ENCODE measurements around the gene SLC13A3.

The SLC13A3 gene

DNA sequence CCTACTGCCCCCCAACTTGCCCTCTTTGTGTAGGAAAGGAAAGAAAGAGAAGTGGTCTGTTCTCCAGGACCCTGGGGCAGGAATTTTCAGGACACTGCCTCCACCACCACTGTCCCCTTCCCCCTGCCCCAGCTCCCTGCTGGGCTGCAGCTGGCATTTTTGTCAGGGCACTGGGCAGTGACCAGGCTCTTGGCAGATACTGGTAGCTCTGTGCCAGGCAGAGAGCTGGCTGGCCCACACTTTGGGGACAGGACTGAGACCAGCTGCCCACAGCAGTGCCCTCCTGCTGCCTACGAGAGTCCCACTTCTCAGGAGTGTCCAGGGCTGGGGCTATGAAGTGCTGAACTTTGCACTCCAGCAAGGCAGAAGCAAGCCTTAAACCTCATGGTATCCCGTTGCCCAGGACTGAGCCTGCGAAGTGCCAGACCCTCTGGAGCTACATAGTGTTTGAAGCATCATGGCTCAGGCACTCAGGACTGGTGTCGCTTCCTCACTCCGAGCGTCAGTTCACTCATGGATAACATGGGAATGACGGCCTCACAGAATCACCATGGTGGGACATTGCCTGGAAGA, 19.3 kb downstream of the SLC13A3 start:
- DNase-seq = no peak

DNA sequence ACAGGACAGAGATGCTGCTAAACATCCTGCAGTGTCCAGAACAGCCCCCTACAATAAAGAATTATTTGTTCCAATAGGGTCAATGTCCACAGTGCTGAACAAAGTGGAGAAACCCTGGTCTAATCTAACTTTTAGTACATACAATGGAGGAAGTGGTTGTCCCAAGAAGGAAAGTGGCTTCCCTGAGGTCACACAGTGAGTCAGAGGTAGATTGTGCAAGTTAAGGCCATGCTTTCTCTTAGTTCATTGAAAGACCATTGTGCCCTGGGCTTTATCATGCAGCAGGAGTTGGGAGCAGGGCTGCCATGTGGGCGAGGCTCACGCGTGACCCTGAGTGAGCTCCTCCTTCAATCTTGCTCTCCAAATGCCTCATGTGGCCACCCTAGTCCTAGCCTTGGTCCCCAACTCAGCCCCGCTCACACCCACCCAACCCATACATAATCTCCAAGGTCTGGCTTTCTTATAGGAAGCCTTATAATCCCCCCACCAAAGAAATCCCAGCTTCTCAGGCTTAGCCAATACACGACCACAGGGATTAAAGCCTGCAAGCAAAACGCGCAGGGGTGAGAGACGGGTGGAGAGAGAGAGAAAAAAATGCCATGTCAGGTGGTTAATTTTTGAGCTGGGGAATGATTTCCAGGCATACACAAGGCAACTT, 19.9 kb downstream of the SLC13A3 start:
- peak; percentile 96 for DNase-seq

DNA sequence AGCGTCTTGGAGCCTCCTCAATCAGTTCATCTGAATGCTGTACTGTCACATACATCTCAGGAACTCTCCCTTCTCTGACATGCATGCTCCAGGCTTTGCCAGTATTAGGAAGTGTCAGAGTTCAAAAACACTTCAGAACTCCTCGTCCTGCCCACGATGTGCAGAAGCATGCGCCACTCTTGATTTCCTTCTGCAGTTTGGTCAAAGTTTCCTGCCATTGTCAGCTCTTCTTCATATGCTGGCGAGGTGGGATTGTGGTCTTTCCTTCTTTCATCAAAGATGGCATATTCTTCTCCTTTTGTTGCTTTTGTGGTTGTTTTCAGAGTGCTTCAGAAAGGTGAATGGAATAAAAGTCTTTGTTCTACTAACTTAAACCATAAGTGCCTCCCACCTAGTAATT, 21.0 kb downstream of the SLC13A3 start:
- no peak for DNase-seq

DNA sequence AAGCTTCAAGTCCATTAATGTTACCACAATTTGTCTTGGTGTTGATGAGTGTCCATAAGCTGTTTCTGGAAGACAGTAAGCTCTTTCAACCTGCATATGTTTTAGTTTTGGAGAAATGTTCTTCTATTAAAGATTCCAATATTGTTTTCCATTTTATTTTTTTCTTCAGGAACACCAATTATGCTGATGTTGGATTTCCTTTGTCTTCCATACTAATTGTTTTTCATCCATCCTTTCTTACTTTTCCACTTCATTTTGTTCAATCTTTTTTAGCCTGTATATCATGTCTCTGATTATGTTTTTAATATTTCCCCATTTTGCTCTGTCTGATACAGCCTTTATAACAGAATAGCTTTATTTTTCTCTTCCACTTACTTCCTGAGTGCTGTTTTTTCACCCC, 21.9 kb downstream of the SLC13A3 start:
- DNase-seq = no peak

DNA sequence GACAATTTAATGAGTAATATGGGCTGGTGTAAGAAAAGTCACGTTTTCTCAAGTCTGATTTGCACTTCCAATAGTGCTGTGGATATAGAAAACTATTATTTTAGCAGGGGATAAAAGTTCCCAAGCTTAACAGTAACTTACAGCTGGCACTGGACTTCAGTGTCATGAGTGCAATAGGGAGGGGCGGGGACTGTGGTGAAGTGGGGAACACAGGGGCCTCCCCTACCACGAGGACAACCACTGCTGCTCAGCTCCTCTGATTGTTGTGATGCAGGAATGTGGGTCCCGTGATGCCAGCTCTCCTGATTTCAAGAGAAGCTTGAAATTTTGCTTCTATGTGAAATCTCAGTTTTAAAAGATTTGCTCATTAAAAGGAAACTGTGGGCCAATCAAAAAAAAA, 24.0 kb downstream of the SLC13A3 start:
- DNase-seq = no peak

DNA sequence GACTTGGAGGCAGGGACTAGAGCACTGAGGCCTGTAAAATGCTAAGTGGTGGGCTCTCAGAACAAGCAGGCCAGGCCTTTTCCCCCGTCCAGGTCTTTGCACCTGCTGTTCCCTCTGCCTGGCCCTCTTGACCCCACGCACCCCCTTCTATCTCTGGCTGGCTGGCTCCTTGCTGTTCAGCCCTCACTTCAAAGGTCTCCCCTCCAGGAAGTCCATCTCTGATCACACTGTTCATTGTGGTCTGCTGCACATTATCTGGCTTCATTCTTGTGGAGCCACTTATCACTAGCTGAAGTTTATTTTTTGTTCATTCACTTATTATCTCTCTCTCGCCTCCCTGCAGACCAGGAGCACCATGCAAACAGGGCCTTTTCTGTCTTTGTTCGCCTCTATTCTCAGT, 24.5 kb downstream of the SLC13A3 start:
- no peak for DNase-seq

DNA sequence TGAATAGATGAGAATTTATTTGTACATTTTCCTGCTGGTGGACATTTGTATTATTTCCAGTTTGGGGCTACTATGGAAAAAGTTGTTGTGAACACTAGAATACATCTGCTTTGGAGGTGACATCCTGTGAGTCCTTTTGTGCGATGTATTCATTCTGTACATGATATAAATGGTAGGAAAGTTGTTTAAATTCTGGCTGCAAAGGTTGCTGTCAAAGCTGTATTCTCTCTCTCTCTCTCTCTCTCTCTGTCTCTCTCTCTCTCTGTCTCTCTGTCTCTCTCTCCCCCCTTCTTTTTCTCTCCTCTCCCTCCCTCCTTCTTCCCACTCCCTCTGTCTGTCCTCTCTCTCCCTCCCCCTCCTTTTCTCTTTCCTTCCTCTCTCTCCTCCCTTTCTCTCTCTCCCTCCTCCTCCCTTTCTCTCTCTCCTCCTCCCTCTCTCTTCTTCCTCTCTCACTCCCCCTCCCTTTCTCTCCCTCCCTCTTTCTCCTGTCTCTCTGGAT, 25.3 kb downstream of the SLC13A3 start:
- no peak for DNase-seq

DNA sequence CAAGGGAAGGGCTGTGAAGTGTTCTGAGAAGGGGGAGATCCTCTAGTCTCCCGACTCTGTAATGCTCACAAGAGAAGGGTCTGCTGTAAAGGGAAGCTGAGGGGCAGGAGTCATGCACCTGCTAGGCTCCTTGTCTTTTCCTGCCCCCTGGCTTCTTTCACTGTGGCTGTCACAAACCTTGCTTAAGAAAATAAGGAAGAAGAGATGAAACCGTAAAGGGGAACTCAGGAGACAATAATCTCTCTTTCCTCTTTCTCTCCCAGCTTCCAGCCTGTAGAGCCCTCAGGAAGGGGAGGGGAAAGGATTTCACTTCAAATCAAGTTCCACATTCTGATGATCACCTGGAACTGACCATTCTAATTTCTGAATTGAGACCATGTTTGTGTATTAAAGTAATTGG, 26.3 kb downstream of the SLC13A3 start:
- DNase-seq = peak; percentile 69

DNA sequence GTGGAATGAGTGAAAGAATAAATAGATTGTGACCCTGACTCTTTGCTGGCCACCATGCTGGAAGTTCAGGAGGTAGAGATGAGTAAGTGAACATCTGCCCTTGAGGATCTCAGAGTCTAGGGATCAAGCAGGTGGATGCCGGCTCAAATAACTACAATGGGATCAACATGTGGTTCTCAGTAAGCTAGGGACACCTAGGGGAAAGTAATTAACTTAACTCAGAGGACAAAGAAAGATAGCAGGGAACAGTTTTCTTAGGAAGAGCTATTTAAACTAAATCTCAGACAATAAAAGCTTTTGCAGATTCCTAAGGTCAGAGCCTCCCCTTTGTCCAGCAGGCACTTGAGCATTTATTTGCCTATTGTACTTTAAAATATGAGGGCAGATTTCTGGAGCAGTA, 29.1 kb downstream of the SLC13A3 start:
- no peak for DNase-seq

DNA sequence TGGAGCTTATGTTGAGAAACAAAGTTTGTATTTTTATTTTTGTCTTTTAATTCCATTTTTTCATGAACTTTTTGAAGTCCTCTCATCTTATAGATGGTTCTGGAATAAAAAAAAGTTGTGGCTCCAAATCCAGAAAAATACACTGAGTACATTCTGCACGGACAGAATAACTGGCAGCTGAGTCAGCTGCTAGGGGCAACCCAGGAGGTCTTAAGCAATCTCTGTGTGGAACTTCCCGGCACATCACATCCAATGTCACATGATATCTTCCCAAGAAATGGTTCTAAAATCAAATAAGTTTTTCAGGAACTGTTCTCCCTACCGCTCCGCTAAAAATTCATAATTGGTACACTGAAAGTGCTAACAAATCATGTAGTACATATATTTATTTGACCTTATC, 29.8 kb downstream of the SLC13A3 start:
- no peak for DNase-seq

DNA sequence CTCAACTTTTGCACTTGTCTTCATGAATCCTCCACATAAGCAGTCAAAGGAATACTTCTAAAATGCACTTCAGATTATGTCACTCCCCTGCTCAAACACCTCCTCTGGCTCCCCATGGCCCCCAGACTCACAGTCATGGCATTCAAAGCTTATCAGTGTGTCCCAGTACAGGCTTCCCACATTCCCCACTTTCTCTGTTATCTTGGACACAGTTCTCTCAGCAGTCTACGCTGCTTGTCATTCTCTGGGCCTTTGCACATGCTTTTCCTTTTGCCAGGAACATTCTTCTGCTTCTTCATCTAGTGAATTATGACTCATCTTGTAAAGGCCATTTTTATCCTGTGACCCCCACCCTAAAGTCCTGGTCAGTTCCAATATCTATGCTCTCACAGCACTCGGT, 31.8 kb downstream of the SLC13A3 start:
- DNase-seq = no peak

DNA sequence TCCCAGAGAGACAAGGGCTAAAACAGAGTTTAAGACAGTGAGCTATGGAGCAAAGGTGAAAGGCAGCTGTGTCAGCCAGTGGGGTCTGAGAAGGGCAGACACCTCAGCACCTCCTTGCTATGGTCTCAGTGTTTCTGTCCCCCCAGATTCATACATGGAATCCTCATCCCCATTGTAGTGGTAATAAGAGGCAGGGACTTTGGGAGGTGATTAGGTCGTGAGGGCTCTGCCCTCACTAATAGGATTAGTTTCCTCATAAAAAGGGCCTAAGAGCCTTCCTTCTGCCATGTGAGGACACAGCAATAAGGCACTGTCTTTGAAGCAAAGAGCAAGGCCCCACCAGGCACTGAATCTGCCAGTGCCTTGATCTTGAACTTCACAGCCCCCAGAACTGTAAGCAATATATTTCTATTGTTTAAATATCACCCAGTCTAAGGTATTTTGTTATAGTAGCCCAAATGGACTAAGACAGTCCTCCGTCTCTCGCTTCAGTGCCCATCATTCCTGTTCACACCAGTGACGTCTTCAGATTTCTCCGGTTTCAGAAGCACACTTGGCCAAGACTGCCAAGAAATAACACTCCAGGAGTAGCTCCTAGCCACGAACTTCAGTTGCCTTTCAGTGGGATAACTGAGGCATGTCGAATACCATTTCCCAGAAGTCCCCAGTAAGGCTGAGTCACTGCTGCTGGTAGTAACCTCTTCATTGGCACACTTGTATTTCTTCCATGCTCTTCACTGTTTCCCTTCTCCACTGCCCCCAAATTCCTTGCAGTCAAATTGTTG, 32.8 kb downstream of the SLC13A3 start:
- no peak for DNase-seq

DNA sequence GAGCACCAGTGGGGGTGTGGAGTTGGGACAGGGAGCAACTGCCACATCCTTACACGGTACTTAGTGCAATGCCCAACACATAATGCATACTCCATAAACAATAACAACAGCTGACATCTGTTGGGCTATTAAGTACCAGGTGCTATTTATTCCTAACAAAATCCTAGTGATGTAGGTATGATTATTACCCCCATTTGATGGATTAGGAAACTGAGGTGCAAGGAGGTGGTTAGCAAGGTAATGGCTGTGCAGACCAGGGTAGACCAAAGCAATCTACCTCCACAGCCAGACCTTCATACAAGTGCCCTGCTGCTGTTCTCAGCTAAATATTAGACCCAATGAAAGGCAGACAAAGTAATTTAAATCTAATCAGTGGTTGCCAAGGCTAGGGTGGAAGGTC, 36.8 kb downstream of the SLC13A3 start:
- no peak for DNase-seq

DNA sequence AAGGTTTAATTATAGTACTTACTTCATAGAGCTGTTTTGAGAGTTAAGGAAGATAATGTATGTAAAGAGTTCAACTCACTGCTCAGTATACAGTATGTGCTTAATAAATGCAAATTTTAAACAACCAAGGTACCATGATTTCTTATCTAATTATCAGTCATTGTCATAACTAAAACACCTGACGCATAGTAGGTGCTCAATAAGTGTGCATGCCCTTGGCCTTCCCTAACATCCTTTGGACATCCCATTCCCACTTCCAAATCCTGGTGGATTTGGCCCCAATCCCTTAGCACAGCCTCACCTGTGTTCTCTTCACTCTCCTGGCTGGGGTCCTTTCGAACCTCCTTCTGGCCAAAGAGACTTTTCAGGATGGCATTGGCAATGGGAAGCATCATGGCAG, 41.1 kb downstream of the SLC13A3 start:
- DNase-seq = no peak

DNA sequence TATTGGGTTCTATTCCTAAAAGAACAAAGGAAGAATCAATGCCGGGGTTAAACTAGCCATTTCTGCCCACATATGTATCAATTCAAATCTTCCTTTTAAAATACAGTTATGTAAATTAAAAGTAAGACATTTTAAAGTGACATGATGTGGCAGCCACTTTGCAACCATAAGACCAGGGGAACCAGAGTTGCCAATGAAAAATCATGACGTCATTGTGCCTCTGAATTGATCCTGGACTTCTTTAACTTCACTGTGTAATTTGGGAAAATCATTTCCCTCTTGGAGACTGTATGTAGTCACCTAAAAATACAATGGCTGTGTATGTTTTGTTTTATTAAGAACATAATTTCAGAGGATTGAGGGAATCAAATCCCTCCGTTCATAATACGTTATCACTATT, 42.2 kb downstream of the SLC13A3 start:
- DNase-seq = no peak

DNA sequence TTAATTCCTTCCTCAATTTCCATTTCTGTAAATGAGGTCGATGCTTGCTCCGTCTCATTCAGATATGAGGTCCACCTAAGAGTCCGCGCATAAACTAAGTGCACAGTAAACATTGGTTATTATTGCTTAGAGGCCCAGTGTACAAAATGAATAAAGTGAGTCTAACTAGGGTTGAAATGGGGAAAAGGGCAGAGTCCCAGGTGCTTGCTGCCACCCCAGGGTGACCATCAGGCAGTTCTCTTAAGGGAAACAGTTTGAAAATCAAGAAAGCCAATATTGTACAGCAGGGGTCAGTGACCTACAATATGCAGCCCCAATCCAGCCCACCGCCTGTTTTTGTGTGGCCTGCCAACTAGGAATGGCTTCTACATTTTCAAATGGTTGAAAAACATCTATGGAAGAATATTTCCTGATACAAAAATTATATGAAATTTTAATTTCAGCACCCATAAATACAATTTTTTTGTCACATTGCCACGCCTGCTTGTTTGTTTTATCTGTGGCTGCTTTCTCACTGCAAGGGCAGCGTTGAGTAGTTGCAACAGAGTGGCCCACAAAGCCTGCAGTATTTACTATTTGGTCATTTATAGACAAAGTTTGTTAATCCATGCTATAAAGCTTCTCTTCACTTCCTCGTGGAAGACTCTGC, 43.3 kb downstream of the SLC13A3 start:
- no peak for DNase-seq

DNA sequence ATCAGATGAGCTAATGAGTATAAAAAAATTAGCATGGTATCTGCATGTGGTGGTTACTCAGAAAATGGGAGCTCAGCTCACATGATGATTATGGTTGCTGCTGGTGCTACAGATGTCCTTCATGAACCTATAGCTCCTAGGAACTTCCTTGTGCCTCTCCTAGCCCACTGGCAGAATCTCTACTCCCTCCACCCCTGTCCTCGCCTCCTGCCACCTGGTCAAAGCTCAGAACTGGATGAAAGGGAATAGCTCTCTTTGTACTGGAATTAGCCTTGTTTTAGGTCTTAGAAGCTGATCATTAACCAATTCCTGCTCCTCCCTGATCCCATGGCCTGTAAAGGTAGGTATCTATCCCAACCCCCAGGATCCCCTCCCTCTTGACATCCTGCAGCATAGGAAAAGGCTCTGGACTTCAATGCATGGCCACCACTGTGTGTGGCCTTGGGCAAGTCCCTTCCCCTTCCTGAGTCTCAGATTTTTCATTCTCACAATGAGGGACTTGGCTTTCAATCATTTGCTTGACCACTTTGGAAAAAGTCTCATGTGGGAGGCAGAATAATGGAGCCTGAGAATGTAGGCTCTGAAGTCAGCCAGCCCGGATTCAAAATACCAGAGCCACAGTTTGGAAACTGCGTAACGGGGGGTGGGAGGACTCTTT, 43.9 kb downstream of the SLC13A3 start:
- no peak for DNase-seq

DNA sequence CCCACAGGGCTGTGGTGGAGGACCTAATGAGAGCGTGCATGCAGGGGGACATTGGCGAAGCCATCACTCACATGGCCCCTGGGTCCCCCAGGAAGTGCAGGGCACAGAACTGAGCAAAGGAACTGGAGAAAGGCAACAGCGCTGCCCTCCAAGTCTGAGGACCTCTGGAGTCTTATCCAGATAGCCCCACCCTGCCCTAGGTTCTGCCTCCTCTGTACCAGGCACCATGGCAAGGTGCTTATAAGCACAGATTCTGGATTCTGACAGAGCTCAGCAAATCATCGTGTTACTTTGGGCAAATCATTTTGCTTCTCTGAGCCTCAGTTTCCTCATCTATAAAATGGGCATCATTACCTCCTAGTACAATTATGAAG, 44.5 kb downstream of the SLC13A3 start:
- no peak for DNase-seq

DNA sequence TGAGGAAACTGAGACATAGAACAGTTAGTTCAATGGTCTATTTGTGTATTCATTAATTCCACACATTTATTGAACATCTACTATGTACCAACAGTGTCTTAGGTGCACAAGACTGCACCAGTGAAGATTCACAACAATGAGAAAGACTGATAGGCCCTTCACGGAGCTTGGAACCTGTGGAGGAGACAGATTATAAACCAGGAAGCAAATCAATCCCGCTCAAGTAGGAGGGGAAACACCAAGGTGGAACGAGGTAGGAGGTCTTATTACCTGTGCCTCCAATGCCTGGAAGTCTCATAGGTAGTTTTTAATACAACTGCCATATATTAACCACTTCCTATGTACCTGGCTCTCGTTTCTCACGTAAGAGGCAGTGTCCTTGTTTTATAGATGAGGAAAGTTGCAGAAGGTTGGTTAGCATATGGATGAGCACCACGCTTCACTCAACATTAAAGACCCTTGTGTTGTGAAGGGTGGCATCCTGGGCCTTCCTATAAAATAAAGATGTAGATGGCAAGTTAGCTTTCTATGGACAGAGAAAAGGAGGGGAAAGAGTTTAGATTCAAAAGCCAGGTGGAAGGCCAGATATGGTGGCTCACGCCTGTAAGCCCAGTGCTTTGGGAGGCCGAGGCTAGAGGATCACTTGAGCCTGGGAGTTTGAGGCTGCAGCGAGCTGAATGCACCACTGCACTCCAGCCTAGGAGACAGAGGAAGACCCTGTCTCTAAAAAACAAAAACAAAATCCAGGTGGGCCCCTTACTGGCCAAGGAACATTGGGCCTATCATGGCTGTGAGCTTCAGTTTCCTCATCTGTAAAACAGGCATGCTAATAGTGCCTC, 45.1 kb downstream of the SLC13A3 start:
- DNase-seq = no peak

DNA sequence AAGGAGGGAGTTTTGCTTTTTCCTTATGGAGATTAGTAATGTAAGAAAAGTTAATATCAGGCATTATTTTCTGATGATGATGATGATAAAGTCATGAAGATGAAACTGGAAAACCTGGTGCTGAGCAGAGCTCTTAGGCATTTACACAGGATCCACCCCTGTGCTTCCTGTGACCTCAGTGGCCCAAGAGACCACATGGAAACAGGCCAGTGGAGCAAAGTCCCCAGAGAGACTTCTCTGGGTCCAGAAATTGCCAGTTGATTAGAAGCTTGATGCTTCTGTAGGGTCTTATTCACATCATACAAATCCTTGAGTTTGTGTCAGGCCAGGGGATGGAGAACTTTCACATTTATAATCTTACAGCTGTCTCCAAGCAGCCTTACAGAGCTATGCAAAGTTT, 46.1 kb downstream of the SLC13A3 start:
- no peak for DNase-seq

DNA sequence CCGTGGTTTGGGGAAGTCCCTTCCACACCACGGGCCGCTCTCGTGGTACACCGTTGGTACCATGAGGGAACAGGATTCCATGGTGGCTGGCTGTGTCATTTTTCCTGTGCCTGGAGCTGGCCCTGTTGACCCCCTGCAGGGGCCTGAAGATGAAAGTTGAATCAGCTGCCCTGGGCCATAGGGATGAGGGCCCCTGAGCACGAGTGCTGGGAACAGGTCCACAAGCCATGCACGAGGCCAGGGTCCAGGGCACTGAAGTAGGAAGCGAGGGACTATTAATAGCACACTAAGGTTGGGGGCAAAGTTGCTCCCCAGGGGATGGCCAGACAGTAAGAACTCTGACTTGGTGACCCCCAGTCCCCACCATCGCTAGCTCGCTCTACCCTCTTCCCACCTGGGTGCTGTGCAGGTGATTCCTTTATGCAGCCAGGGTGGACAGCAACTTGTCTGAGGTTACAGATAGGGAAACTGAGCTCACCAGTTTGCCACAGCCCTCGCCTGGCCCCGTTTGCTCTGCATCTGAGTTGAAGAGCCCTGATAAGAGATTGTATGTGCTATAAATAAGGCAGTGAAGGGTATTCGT, 46.6 kb downstream of the SLC13A3 start:
- no peak for DNase-seq

DNA sequence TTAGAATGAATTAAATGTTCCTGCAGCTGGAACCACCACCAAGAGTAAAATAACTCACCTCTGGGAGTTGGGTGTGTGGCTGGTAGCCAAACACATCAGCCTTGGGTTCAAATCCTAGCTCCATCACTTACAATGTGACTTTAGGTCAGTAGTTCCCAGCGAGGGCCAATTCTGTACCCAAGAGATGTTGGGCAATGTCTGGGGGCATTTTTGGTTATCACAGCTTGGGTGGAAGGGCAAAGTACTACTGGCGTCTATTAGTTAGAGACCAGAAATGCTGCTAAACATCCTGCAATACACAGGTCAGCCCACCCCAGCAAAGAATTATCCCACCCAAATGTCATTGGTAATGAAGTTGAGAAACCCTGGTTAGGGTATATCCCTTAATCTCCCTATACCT, 48.8 kb downstream of the SLC13A3 start:
- no peak for DNase-seq

Data from suppressor macrophage treated with lipopolysaccharide for 4 hours (primary cell).